ENCODE measurements around the gene BBS4.

Gene BBS4

GRCh38 chr15:72751751-72752455, 65.9 kb downstream of the BBS4 start:
- no peaks in the 10 kb centered on the region for H3K27me3 ChIP-seq
- H3K36me3 ChIP-seq: peaks cover 43 to 55% (median 50%) of the 10 kb centered on the region in 3 donors
- TF ChIP-seq CTCF (IDR thresholded peaks at IDR 0.05): no peak
- no peak overlapping the region for H3K4me3 ChIP-seq
- DNase-seq: no peak
- peaks cover 0 to 7% (median 2%) of the 10 kb centered on the region in 4 donors for H3K4me1 ChIP-seq
- H3K27ac ChIP-seq: no peak overlapping the region
- intact Hi-C loops (cut with DNase I; ENCODE audit: low total_unique reads): loop anchor here (5.0 kb wide), 1 partner anchor 1345 kb away; no protein-coding TSS in a partner anchor
- no peaks in the 10 kb centered on the region for H3K9me3 ChIP-seq

- Histone ChIP-seq H3K36me3 (peaks cover 53 to 75% (median 69%) of the 10 kb centered on the region in 3 donors), H3K27ac (no peak overlapping the region), H3K9me3 (no peaks in the 10 kb centered on the region), H3K4me1 (peaks cover 0 to 7% (median 2%) of the 10 kb centered on the region in 4 donors), H3K4me3 (no peak overlapping the region), H3K27me3 (no peaks in the 10 kb centered on the region)
- TF ChIP-seq CTCF (IDR thresholded peaks at IDR 0.05): no peak
- intact Hi-C loops (cut with DNase I; ENCODE audit: low total_unique reads): loop anchor here (5.0 kb wide), 1 partner anchor 1347 kb away; no protein-coding TSS in a partner anchor
- no peak for DNase-seq
Measured at GRCh38 chr15:72754096-72754495, 68.1 kb downstream of the BBS4 start.

GRCh38 chr15:72758182-72758581, 72.2 kb downstream of the BBS4 start:
- peaks cover 42 to 88% (median 80%) of the 10 kb centered on the region in 3 donors for H3K36me3 ChIP-seq
- no peaks in the 10 kb centered on the region for H3K9me3 ChIP-seq
- intact Hi-C loops (cut with DNase I; ENCODE audit: low total_unique reads): no loop called here
- no peaks in the 10 kb centered on the region for H3K4me1 ChIP-seq
- no peaks in the 10 kb centered on the region for H3K27me3 ChIP-seq
- no peak overlapping the region for H3K27ac ChIP-seq
- TF ChIP-seq CTCF (IDR thresholded peaks at IDR 0.05): no peak
- no peak for DNase-seq
- H3K4me3 ChIP-seq: no peak overlapping the region

- DNase-seq: no peak
- intact Hi-C loops (cut with DNase I; ENCODE audit: low total_unique reads): no loop called here
- Histone ChIP-seq H3K9me3 (no peaks in the 10 kb centered on the region), H3K27me3 (no peaks in the 10 kb centered on the region), H3K4me1 (no peaks in the 10 kb centered on the region), H3K27ac (no peak overlapping the region), H3K36me3 (peaks cover 18 to 74% (median 61%) of the 10 kb centered on the region in 3 donors), H3K4me3 (no peak overlapping the region)
- no peak for TF ChIP-seq CTCF (IDR thresholded peaks at IDR 0.05)
Measured at GRCh38 chr15:72760590-72761260, 74.7 kb downstream of the BBS4 start.

GRCh38 chr15:72764656-72765055, 78.6 kb downstream of the BBS4 start:
- no peak for TF ChIP-seq CTCF (IDR thresholded peaks at IDR 0.05)
- intact Hi-C loops (cut with DNase I; ENCODE audit: low total_unique reads): no loop called here
- Histone ChIP-seq H3K27me3 (no peaks in the 10 kb centered on the region), H3K4me3 (no peak overlapping the region), H3K36me3 (peaks cover 36 to 70% (median 61%) of the 10 kb centered on the region in 3 donors), H3K4me1 (no peaks in the 10 kb centered on the region), H3K9me3 (peaks cover 0 to 11% (median 0%) of the 10 kb centered on the region in 3 donors), H3K27ac (no peak overlapping the region)
- no peak for DNase-seq
